GM19397 (cell line): Measurements from ENCODE around the gene CLTCL1.

ENCODE experiments used
- ATAC-seq: cut with Tn5 transposase; IDR thresholded peaks from one replicate; pipeline ENCODE4 v1.9.1; 2021; ENCODE audit warnings: mild to moderate bottlenecking, moderate library complexity; ENCODE audit not compliant: unreplicated experiment

CLTCL1 gene

DNA sequence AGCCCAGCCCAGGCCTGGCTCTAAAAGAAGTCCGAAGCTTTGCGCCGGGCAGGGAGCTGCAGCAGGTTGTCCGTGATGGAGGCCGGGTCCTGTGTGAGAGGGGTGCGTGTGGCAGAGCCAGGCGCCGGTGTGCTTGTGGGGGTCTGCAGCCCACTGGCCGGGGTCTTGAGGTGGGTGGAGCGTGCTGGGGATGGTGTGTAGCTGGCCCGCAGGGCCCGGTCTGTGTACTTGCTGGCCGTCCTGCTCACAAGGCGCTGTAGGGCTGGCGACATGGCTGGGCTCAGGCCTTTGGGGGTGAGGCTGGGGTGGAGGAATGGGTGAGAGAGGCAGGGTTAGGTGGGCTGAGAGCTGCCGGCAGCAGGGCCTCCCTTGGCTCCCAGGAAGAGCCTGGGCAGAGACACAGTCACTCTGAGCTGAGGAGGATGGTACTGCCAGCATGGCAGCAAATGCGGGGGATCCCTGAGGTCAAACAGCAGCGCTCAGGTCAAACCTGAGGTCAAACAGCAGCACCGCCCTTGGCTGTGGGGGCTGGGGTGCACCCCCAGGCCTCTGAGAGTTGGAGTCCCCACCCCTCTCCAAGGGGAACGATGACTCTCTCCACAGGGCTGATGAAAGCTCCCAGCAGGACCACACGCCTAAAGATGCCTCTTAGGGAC, 157.2 kb downstream of the CLTCL1 start:
- no peak for ATAC-seq

DNA sequence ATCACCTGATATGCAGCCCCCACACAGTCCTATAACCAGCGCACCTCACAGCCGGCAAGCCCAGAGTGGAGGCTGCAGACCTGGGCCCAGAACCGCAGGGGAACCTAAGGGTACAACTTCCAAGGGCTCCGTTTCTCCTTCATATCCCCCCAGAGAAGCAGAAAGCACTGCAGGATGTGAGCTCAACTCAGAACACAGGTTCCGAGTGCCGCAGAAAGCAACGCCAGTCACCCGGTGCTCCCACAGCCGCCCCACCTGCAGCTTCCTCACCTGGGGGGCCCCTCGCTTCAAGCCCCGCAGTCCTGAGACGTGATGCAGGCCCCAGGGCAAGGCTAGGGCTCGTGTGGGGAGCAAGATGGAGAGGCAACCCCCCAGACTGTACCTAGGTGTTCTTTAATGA, 158.0 kb downstream of the CLTCL1 start:
- ATAC-seq: no peak

DNA sequence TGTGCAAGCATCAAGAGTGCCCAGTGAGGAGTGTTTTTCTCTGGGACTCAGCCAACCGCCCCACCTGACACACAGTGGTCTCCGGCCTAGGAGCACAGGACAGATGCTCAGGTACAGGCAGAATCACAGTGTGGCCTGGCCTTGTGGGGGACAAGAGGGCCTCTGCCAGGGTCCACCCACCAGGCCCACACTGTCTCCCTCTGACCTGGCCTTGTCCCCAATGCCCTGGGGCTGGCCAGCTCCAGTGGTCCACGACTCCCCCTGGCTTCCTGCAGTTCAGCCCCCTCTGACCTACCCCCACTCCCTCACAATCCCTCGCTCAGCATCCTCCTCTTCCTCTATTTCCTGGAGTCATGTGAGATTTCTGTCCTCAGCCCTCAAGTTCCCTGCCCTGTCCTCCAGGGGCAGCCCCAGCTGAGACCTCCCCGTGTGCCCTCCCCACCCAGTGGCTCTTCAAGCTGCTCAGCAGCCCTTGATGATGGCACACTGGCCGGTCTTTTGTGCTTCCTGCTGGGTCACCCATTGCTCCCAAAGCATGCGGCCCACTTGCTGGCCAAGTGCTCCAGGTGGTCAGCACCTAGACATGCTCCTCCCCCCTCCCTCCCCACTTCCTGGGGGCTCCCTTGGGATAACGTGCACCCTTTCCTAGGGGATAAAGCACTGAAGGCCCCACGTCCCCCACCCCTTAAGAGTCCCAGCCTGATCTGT, 158.7 kb downstream of the CLTCL1 start:
- no peak for ATAC-seq

DNA sequence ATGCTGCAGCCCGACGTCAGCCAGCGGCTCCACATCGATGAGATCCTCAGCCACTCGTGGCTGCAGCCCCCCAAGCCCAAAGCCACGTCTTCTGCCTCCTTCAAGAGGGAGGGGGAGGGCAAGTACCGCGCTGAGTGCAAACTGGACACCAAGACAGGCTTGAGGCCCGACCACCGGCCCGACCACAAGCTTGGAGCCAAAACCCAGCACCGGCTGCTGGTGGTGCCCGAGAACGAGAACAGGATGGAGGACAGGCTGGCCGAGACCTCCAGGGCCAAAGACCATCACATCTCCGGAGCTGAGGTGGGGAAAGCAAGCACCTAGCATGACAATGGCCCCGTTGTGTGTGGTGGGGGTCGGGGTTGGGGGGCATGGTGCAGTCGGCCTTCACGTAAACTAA, 159.4 kb downstream of the CLTCL1 start:
- no peak for ATAC-seq

DNA sequence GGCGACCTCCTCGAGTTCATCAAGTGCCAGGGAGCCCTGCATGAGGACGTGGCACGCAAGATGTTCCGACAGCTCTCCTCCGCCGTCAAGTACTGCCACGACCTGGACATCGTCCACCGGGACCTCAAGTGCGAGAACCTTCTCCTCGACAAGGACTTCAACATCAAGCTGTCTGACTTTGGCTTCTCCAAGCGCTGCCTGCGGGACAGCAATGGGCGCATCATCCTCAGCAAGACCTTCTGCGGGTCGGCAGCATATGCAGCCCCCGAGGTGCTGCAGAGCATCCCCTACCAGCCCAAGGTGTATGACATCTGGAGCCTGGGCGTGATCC, 159.9 kb downstream of the CLTCL1 start:
- no peak for ATAC-seq

DNA sequence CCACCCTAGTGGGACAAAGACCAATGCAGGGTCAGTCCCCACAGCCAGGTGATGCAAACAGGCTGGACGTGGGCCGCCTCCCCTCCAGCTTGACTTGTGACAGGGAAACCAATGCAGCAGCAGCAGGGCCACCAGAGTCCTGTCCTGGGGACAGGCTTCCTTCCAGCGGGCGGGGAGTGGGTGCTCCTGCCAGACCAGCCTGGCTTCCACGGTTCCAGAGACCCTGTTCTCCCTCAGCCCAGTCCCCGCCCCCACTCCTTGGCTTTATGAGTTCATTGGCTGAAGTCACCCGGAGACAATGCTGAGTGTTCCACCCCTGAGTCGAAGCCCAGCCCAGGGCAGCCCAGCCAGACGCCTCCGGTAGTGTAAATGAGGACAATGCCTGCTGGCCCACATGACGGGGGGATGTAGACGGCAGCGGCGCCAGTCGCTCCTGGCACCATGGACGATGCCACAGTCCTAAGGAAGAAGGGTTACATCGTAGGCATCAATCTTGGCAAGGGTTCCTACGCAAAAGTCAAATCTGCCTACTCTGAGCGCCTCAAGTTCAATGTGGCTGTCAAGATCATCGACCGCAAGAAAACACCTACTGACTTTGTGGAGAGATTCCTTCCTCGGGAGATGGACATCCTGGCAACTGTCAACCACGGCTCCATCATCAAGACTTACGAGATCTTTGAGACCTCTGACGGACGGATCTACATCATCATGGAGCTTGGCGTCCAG, 160.4 kb downstream of the CLTCL1 start, which contains the start of gene TSSK2:
Gene TSSK2 (plus strand): TSS at position 350 of the 726 bp plus-strand sequence. CDS start 92 bp downstream, at position 442.
- no peak for ATAC-seq

DNA sequence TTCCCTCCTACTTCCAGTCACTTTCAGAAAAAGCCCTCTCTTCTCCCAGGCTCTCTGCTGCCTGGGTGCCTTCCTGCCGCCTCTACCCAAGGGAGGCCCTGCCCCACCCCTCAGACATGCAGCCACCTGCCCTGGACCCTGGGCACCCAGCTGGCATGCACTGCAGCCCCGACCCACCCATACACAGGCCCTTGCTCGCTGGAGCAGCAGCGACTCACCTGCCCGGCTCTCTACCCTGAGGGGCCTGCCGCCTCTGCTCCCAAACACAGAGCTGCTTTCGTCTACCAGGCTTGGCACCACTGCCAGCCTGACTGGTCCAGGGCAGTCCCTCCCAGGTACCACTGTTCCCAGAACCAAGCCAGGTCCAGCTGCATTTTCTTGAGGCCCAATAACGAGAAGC, 161.6 kb downstream of the CLTCL1 start:
- no peak for ATAC-seq
